Fibroblast of pulmonary artery (primary cell): ENCODE measurements around the gene AMH.

Experiments used
- DNase-seq: peaks from one replicate; pipeline ENCODE4 v3.0.0-alpha.2; 2010; ENCODE audit warnings: low read depth
- H3K4me3 ChIP-seq: replicated peaks from 2 replicates; pipeline ENCODE4 v1.5.1; 2011; ENCODE audit warnings: low read depth, mild to moderate bottlenecking, control low read depth, low read length, moderate library complexity
- CTCF ChIP-seq: IDR thresholded peaks from 2 replicates; pipeline ENCODE4 v1.5.1; 2011; ENCODE audit warnings: mild to moderate bottlenecking, control low read depth, low read length, inconsistent platforms; ENCODE audit errors: missing control alignments

Gene AMH

GRCh38 chr19:2246014-2246620 lies 3.0 kb upstream of the AMH start:
- no peak for TF ChIP-seq CTCF
- DNase-seq: no peak
- H3K4me3 ChIP-seq: no peak overlapping the region

- peak; percentile 67 for DNase-seq
- no peak overlapping the region for H3K4me3 ChIP-seq
- no peak for TF ChIP-seq CTCF
Observed at GRCh38 chr19:2246801-2247361, 2.2 kb upstream of the AMH start.

GRCh38 chr19:2247433-2248101 lies 1.6 kb upstream of the AMH start:
- H3K4me3 ChIP-seq: no peak overlapping the region
- no peak for TF ChIP-seq CTCF
- no peak for DNase-seq

- DNase-seq: no peak
- no peak for TF ChIP-seq CTCF
- no peak overlapping the region for H3K4me3 ChIP-seq
Observed at GRCh38 chr19:2248136-2249009, 750 bp upstream of the AMH start.

GRCh38 chr19:2249880-2250765 lies 1.0 kb downstream of the AMH start:
- no peak for DNase-seq
- H3K4me3 ChIP-seq: no peak overlapping the region
- TF ChIP-seq CTCF: no peak

GRCh38 chr19:2250766-2251105 lies 1.6 kb downstream of the AMH start:
- no peak for DNase-seq
- no peak overlapping the region for H3K4me3 ChIP-seq

More at GRCh38 chr19:2250766-2251105, 1.6 kb downstream of the AMH start:
- no peak for TF ChIP-seq CTCF
